Endothelial cell (in vitro differentiated cells): ENCODE results near the gene RHOF. TPM values are rescaled to one million over a fixed set of nuclear protein-coding genes. Genes with fewer than 3 reads are reported as not detected.

Experiments
- DNase-seq: peaks from one replicate; pipeline ENCODE4 v3.0.0; 2021; ENCODE audit warnings: low spot score
- H3K27ac Mint-ChIP-seq: one replicate; pipeline ENCODE4 v1.8.0; 2021; ENCODE audit warnings: mixed read lengths, inconsistent platforms; ENCODE audit not compliant: unreplicated experiment
- H3K27me3 Mint-ChIP-seq: one replicate; pipeline ENCODE4 v1.8.0; 2021; ENCODE audit warnings: mild to moderate bottlenecking, moderate library complexity, mixed read lengths, inconsistent platforms; ENCODE audit not compliant: unreplicated experiment
- H3K36me3 Mint-ChIP-seq: one replicate; pipeline ENCODE4 v1.8.0; 2021; ENCODE audit warnings: mild to moderate bottlenecking, low read depth, mixed read lengths, inconsistent platforms; ENCODE audit not compliant: unreplicated experiment
- H3K4me1 Mint-ChIP-seq: one replicate; pipeline ENCODE4 v1.8.0; 2021; ENCODE audit warnings: mild to moderate bottlenecking, mixed read lengths, inconsistent platforms; ENCODE audit not compliant: unreplicated experiment
- H3K4me3 Mint-ChIP-seq: one replicate; pipeline ENCODE4 v1.8.0; 2021; ENCODE audit warnings: mild to moderate bottlenecking, mixed read lengths, inconsistent platforms; ENCODE audit not compliant: unreplicated experiment
- H3K9me3 Mint-ChIP-seq: one replicate; pipeline ENCODE4 v1.8.0; 2021; ENCODE audit warnings: mixed read lengths, inconsistent platforms; ENCODE audit not compliant: unreplicated experiment
- total RNA-seq: library from RNA; stranded (reverse); fragmentation: NEBNext Ultra II Directional; extraction: Animal tissue kit (Norgen Biotek cat#: 25700); gene quantifications from one replicate; pipeline ENCODE4 v1.2.1, GENCODE V29; 2021; ENCODE audit not compliant: unreplicated experiment
- TF ChIP-seq, protein P1 (sequence below): fragments of 200-600 bp; sonication (generic); IDR thresholded peaks from one replicate; pipeline ENCODE4 v1.5.0; 2021; ENCODE audit warnings: antibody characterized with exemption; ENCODE audit not compliant: unreplicated experiment

RHOF gene
- total RNA-seq, 1 donor from 2014 or later = 25.7 TPM

DNA sequence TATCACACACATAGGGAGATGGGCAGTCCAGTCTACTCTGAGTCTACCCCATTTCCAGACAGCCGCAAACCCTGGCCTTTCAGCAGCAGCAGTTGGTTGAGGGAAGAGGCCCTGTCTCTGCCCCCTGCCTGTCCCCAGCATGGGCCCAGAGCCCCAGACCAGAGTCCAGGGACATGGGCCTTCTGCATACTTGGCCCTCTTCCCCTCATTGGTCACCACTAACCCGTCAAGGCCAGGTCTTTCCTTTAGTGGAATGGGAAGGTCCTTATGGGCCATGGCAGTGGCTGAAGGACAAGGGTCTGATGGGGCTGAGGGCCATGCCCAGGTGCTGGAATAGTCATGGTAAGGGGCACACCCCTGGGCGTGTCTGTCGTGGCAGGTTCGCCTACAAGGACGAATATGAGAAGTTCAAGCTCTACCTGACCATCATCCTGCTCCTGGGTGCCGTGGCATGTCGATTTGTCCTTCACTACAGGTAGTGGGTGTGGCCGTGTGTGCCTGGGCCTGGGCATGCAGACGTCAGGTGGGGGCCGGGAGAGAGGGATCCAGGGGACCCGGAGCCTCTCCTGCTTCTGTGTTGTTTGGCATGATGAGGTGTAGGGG lies 41.6 kb downstream of the RHOF start:
- TF ChIP-seq, protein P1, sequence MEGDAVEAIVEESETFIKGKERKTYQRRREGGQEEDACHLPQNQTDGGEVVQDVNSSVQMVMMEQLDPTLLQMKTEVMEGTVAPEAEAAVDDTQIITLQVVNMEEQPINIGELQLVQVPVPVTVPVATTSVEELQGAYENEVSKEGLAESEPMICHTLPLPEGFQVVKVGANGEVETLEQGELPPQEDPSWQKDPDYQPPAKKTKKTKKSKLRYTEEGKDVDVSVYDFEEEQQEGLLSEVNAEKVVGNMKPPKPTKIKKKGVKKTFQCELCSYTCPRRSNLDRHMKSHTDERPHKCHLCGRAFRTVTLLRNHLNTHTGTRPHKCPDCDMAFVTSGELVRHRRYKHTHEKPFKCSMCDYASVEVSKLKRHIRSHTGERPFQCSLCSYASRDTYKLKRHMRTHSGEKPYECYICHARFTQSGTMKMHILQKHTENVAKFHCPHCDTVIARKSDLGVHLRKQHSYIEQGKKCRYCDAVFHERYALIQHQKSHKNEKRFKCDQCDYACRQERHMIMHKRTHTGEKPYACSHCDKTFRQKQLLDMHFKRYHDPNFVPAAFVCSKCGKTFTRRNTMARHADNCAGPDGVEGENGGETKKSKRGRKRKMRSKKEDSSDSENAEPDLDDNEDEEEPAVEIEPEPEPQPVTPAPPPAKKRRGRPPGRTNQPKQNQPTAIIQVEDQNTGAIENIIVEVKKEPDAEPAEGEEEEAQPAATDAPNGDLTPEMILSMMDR = no peak
- H3K9me3 Mint-ChIP-seq = no peaks in the 10 kb centered on the region
- no peak overlapping the region for H3K27ac Mint-ChIP-seq
- peaks cover 10% of the 10 kb centered on the region for H3K27me3 Mint-ChIP-seq
- no peaks in the 10 kb centered on the region for H3K4me1 Mint-ChIP-seq
- DNase-seq = no peak
- H3K36me3 Mint-ChIP-seq = peaks cover 8% of the 10 kb centered on the region
- H3K4me3 Mint-ChIP-seq = no peak overlapping the region

DNA sequence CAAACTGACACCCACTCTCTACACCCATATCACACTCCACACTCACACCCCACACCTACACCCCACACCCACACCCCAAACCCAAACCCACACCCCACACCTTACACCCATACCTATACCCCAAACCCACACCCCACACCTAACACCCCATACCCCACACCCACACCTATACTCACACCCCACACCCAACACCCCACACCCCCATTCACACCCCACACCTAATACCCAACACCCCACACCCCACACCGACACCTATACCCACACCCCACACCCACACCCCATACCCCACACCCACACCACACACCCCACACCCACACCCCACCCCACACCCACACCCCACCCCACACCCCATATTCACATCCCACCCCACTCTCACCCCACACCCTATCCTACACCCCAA lies 42.5 kb downstream of the RHOF start:
- Mint-ChIP-seq H3K4me3 (no peak overlapping the region), H3K36me3 (peaks cover 8% of the 10 kb centered on the region), H3K4me1 (no peaks in the 10 kb centered on the region), H3K27ac (no peak overlapping the region), H3K27me3 (peaks cover 9% of the 10 kb centered on the region), H3K9me3 (no peaks in the 10 kb centered on the region)
- TF ChIP-seq, protein P1 = no peak
- no peak for DNase-seq

DNA sequence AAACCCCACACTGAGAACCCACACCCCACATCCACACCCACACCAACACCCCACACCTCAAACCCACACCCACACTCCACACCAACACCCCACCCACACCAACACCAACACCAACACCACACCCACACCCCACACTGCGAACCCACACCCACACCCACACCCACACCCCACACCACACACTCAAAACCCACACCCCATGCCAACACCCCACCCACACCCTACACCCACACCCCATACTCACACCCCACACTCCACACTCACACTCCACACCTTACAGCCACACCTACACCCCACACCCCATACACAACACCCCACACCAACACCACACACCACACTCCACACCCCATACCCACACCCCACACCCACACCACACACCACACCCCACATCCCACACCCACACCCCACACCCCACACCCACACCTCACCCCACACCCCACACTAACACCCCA lies 43.0 kb downstream of the RHOF start:
- Mint-ChIP-seq H3K4me3 (no peak overlapping the region), H3K36me3 (peaks cover 8% of the 10 kb centered on the region), H3K27ac (no peak overlapping the region), H3K27me3 (peaks cover 9% of the 10 kb centered on the region), H3K4me1 (no peaks in the 10 kb centered on the region), H3K9me3 (no peaks in the 10 kb centered on the region)
- TF ChIP-seq, protein P1 = no peak
- no peak for DNase-seq

DNA sequence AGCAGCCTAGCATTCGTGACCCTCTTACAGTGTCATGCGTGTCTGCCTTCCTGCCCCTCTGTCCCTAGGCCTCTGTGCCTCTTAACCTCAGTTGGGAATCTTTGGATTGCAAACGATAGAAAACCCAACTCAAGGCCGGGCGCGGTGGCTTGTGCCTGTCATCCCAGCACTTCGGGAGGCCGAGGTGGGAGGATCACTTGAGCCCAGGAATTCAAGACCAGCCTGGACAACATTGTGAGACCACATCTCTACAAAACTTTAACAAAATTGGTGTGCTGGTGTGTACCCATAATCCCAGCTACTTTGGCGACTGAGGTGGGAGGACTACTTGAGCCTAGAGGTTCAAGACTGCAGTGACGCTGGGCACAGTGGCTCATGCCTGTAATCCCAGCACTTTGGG lies 44.2 kb downstream of the RHOF start:
- H3K27me3 Mint-ChIP-seq = peaks cover 9% of the 10 kb centered on the region
- TF ChIP-seq, protein P1 = no peak
- H3K36me3 Mint-ChIP-seq = peaks cover 11% of the 10 kb centered on the region
- H3K4me3 Mint-ChIP-seq = no peak overlapping the region
- DNase-seq = no peak
- H3K4me1 Mint-ChIP-seq = no peaks in the 10 kb centered on the region
- H3K27ac Mint-ChIP-seq = no peak overlapping the region
- H3K9me3 Mint-ChIP-seq = no peaks in the 10 kb centered on the region

DNA sequence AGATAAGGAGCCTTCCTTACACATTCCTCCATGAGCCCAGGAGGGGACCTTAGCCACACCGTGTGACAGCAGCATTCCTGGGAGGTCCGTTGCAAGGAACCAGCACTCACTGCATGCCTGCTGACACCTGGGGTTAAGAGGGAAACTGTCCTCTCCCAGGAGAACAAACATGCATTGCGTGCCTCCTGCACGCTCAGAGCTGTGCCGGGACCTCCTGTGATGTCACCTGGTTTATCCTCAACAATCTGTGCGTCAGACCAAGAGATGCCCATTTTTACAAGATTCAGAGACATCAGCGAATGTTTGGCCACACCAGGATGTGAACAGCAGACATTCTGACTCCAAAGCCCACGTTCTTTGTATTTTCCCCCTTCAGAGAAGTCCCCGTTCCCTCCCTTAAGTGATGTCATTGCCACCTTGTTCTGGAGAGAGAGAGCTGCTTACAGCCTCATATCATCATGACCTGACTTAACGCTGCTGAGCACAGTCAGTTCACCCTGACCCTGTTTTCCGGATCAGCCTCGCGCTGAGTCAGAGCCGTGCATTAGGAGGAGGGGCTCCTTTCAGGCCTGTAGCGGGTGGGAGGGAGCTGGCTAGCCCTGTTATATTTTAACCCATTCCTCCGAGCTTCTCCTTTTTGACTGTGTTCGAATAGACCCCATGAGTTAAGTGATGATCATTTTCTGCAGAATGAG lies 44.8 kb downstream of the RHOF start:
- H3K27ac Mint-ChIP-seq = peak overlapping the region; percentile 18
- H3K27me3 Mint-ChIP-seq = peaks cover 9% of the 10 kb centered on the region
- H3K9me3 Mint-ChIP-seq = no peaks in the 10 kb centered on the region
- H3K4me1 Mint-ChIP-seq = no peaks in the 10 kb centered on the region
- peaks cover 11% of the 10 kb centered on the region for H3K36me3 Mint-ChIP-seq
- no peak for DNase-seq
- TF ChIP-seq, protein P1 = no peak
- H3K4me3 Mint-ChIP-seq = no peak overlapping the region
